T1000 (cell line): ENCODE results near the gene FBXW7.
"Not testable (repeated sequence)": the region's sequence is repeated elsewhere in the genome, so short reads cannot be mapped to it uniquely, and the experiment has no call there.

Source experiments
- DNase-seq: peaks from one replicate; lab custom pipeline; 2025; ENCODE audit warnings: mixed read lengths; lab: John Stamatoyannopoulos, UW

Gene FBXW7

DNA sequence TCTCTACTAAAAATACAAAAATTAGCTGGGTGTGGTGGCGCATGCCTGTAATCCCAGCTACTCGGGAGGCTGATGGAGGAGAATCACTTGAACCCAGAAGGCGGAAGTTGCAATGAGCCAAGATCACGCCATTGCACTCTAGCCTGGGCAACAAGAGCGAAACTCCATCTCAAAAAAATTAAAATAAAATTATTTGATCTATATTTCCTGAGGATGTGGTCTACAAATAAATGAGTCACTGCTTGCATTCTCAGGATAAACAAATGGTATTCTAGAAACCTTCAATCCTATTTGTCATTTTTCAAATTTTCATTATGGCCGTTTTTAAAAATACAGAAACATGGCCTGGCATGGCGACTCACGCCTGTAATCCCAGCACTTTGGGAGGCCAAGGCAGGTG lies 8.6 kb upstream of the FBXW7 start:
- not testable (repeated sequence) for DNase-seq

DNA sequence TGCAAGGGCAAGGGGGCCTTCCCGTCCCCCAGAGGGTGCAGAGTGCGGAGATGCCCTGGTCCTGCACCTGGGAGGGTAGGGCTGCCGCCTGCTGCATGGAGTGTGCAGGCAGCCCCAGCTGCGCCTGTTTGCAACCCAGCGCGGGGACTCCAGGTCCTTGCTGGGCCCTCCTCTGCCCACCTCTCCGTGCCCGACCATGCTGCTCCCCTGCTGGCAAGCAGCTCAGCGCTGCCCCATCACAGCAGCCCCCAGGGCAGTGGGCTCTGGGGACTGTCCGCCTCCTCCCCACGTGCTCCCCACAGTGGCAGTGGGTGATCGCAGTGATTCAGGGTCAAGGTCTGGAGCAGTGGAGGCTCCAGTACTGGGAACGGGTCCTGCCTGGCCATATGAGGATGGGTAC lies 5.0 kb upstream of the FBXW7 start:
- DNase-seq: no peak

DNA sequence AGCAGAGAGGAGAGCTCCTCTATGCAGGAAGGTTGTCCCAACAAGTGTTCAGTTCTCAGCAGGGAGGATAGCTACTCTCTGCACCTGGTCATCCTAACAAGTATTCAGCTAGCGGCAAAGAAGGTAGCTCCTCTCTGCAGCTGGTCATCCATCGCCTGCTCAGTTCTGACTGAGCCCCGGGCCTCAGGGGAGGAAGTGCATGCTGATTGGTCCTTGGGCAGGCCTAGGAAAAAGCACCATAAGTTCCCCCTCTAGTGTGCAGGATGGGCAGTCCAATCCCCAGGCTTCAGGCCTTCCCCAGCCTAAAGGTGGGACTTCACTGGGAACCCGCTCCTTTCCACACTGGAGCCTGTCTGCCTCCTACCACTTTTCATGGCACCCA lies 4.4 kb upstream of the FBXW7 start:
- no peak for DNase-seq

DNA sequence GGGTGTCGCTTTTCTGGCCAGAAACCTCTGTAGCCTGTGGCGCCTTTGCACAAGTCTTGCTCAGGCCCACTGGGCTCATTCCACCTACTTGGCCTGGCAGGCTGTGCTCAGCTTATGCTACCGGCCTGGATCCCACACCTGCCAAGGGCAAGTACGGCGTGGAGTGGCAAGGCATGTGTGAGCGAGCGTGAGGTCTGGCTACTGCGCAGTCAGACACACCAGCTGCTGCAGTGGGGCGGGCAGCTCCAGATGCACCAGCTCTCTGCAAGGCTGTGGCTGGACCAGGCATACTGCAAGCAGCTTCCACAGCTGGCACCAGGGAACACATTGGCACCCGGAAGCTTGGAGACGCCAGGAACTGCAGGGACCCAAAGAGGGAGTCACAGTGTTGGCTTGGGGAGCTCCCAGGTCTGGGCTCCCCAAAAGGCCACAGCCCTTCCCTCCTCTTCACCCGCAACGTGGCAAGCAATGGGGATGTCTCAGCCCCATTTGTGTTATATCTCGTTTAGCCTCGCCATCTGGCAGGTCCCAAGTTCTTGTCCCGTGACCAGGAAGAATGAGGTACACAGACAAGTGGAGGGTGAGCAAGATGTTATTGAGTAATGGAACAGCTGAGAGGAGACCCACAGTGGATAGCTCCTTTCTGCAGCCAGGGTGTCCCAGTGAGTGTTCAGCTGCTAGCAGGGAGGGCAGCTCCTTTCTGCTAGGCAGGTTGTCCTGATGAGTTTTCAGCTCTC lies 3.8 kb upstream of the FBXW7 start:
- DNase-seq: no peak

DNA sequence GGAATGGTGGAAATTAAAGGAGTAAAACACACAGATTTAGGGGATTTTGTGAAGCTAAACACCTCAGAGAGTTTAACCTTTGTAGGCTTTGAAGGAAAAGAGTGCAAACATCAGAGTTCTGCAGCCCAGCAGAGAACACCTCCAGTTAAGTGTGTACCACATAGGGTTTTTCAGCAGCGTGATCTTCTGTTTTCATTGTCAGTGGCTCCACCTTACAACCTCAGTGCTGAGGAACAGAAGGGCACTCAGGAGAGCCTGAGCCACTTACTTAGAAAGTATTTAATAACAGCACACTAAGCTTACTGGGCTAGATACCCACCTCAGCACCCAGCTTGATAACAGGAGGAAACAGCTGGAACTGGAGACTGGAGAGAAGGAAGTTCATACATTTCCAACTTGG lies 2.0 kb upstream of the FBXW7 start:
- DNase-seq: no peak

DNA sequence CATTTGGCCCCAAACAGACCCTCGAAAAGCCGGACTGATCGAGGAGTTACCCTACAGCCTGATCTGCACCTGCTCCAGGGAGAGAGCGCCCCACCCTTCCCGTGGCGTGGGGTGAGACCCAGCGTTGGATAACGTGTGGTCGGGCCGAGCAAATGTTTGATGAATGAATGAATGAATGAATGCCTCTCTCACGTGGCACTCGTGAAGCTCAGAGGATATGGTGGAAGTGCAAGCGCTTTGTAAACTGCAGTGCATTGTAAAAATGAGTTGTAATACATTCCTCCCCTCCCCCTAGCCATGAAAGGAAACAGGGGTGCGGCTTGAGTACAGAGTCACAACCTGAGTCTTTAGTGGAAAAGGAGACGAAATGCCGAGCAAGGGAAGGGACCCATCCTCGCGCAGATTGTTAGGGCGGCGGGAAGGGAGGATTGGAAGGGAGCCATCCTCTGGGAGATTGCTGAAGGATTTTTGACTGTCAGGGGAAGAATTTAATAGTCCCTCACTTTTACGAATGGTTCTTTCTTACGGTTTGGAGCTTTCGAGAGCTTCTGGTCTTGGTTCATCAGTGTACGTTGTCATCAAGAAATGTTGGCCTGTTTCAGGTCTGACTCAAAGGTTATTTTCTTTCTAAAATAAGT lies 772 bp upstream of the FBXW7 start:
- no peak for DNase-seq

DNA sequence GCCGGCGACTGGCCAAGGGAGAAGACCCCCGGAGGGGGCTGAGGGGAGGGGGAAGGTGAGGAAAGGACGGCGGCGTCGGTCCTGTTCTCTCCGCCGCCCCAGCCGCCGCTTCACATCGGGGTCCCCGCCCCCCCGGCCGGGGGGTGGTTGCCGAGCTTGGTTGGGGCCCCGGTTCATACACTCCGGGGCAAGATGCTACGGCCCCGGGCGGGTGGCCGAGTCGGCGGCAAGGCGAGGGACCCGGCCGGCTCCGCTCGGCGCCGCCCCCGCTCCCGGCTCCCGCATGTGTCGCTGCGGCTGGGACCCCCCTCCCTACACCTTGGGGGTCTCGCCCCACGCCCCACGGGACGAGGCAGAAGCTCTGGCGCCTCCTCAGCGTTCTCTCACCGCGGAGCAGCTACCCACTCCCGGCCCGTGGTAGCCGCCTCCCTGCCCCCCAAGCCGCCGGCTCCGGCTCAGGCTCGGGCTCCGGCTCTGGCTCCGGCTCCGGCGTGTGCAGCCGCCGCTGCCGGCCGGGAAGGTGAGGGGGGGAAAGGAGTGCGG lies 461 bp downstream of the FBXW7 start:
- no peak for DNase-seq

DNA sequence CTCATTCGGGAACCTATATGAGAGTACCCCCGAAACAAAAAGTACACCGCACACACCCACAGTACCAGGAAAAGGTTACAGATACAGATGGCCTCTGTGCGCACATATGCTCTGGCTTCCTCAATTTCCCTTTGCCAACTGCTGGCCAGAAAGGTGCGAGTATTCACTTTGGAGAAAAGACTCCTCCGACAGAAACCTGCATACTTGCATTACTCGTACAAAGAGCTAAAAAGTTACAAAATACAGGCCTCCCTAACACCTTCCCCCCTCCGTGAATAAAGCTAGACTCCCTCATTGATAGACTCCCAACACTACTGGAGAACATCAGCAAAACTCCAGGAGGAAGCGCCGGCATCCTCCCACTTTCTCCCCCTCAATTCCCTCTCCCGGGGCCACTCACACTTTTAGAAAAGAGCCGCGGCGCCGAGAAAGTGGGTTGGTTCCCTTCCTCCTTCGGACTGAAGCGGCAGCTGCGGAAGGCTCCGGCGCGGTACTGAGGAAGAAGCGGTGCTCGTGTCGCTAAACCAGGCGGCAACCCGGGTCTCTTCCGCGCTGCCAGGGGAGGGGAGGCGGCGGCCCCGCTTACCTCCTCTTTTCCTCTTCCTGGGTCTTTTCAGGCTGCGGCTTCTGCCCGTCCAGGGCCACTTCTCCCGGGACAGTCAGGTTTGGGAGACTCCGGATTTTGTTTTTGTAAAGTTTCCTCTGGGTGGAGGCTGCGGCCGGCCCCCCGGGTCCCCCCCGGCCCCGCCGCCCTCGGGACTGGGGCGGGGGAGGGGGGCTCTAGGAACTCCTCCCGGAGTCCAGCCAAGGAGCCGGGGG lies 1.1 kb downstream of the FBXW7 start:
- DNase-seq: no peak

DNA sequence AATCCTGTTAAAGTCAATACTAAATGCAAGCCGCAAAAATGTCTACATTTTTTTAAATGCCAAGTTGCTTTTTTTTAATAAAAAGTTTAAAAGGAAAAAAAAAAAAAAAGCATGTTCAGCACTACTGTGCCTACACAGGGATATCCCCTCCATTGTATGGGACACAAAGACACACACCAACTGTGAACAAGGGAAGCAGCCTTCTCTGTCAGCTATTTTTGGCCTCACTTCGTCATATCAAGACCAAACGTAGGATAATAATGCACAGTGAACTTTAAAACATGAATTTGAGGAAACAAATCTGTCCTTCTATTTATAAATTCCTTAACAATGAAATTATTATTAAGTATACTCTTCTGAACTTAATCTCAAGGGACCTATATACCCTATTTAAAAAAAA lies 4.4 kb downstream of the FBXW7 start:
- no peak for DNase-seq

DNA sequence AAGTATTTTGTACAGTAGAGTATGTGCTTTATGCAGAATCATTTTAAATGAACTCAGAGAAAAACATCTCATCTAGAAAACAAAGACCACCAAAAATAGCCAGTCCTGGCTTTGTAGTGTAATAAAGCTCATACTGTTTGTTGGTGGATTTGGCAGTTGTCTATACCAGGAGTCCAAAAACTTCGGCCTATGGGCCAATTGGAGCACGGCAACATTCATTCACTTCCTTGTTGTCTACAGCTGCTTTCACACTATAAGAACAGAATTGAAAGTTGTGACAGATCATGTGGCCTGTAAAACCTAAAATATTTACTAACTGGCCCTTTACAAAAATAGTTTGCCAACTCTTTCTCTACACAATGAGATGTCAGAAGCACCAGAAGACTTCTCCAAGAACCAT lies 5.3 kb downstream of the FBXW7 start:
- no peak for DNase-seq

DNA sequence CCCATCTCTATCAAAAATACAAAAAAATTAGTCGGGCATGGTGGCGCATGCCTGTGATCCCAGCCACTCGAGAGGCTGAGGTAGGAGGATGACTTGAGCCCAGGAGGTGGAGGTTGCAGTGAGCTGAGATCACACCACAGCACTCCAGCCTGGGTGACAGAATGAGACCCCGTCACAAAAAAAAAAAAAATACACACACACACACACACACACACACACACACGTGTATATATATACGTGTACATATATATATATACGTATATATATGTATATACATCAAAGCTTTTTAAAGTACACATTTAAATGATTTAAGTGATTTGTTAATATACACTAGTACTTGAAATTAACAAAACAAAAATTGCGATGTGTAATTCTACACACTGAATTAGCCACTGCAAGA lies 6.0 kb downstream of the FBXW7 start:
- DNase-seq: no peak

DNA sequence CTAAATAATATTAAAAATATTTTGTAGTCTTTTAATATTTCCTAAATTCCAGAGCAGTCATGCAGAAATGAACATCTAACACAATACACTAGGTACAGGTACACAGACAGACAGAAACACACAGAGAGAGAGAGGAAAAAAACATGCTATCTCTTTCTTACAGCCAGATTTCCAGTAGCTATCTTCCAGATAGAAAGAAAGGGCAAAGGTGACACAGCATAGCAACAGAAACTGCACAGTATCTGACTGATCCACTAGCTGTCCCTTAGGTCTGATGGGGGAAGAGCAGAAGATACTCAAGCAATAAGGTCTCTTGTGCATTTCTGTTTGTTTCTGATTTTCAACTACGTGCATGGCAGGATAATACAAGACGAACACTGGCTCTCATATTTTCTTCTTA lies 7.8 kb downstream of the FBXW7 start:
- DNase-seq: no peak

DNA sequence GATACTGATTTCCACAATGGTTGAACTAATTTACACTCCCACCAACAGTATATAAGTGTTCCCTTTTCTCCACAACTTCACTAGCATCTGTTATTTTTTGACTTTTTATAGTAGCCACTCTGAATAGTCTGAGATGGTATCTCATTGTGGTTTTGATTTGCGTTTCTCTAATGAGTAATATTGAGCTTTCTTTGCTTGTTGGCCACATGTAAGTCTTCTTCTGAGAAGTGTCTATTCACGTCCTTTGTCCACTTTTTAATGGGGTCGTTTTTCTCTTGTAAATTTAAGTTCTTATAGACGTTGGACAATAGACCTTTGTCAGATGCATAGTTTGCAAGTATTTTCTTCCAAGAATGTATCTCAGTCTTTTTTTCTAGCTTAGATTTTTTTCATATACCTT lies 10.0 kb downstream of the FBXW7 start:
- DNase-seq: no peak

DNA sequence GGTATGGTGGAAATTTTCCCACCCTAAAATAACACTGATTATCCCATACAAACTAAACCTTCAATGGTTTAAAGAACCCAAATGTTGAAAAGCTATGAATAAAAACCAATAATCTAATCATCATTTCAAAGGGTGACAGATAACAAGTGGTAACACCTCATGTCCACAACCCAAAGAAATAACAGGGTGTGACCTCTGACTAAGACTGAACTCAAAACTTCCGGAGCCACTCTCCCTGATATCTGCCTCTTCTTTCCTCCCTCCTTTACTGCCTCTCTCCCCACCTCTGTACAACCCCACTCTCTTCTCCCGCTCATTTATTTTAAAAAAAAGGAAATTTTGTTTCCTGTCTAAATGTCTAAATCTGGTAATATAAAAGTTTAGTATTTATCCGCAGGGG lies 11.5 kb downstream of the FBXW7 start:
- DNase-seq: no peak

DNA sequence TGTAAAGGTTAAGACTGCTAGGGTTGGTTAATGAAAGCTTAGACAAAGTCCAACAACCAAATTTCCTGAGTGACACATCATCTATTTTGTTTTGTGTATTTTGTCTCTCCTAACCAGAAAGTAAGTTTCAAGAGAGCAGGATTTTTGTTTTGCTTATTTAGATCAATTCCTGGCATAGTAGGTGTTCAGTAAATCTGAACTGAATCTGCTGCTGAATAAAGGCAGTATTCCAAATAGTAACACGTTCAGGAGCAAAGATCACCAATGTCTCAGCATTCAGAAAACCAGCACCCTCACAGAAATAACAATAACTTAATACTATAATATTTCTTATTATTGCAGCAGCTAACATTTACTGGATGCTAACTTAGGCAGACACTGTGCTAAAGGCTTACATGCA lies 12.2 kb downstream of the FBXW7 start:
- no peak for DNase-seq

DNA sequence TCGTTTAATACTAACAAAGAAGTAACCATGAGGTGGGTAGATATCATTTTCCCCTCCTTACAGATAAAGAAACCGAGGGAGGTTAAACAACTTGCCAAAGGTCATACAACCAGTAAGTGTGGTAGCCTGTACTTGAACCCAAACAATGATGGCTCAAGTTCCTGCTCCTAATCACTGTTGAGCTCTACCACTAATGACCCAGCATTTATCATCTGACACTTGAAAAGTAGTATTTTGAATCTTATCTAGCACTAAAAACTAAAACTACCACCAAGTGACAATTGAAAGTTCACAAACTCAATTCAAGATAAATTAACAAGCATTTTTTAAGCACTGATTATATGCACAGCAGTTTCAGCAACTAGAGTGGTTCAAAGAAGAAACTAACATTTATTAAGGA lies 13.1 kb downstream of the FBXW7 start:
- DNase-seq: no peak

DNA sequence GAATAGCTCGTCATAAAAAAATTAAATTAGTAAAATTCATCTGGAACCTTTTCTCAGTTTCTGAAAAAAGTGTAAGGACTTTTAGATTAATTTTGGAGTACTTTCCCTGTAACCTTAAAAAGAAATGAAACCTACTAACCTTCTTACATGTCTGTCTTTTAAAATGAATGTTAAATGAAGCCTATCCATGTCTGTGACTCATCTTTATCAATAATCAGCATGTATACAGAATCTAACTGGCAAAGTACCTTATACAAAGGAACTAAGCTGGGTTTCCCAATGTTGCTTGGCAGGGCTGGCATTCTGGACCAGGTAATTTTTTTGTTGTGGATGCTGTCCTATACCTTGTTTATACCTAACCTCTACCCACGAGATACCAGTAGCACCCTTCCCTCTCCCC lies 13.6 kb downstream of the FBXW7 start:
- no peak for DNase-seq

DNA sequence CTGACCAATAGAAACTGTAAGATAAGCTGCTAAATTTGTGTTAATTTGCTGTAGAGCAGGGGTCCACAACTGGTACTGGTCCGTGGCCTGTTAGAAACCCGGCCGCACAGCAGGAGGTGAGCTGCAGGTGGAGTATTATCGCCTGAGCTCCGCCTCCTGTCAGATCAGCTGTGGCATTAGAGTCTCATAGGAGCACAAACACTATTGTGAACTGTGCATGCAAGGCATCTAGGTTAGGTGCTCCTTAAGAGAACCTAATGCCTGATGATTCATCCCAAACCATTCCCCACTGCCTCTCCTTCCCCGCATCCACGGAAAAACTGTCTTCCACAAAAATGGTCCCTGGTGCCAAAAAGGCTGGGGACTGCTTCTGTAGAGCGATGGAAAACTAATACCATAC lies 19.7 kb downstream of the FBXW7 start:
- no peak for DNase-seq

DNA sequence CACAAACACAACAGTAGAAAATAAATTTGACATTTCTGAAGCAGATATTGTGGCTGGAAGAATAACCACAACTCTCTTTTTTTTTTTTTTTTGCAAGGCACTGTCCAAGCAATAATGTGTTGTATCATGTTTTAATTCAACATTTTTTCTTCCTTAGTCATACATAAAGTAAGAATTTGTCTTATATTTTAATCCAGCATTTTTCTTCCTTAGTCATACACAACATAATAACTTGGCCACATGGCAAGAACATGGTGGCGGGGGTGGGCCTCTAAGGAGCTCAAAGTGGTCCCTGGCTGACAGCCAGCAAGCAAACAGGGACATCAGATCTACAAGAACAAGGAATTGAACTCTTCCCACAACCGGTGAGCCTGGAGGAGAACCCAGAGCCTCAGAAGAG lies 20.2 kb downstream of the FBXW7 start:
- DNase-seq: no peak

DNA sequence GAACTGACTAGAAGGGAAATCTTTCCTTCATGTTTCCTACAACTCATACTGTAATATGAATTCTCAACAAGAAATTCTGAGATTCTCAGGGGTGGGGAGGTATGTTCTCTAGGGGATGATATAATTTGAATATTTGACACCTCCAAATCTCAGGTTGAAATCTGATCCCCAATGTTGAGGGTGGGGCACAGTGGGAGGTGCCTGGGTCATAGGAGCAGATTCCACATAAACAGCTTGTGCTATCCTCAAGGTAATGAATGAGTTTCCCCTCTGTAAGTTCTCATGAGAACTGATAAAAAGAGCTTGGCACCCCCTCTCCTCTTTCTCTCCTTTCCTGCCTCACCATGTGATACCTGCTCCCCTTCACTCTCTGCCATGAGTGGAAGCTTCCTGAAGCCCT lies 21.5 kb downstream of the FBXW7 start:
- no peak for DNase-seq

DNA sequence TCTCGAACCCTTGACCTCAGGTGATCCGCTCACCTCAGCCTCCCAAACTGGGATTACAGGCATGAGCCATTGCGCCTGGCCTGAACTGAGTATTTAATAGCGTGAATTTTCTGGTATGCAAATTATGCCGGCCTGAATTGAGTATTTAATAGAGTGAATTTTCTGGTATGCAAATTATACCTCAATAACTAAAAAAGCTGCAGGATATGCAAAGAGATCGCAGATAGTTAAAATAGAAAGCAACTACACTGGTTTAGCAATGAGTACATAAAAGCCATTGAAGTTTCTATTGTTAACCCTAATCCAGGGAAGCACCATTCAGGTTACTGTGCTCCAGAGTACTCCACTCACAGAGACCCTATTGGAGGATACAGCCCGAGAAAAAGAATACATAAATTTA lies 22.8 kb downstream of the FBXW7 start:
- no peak for DNase-seq

DNA sequence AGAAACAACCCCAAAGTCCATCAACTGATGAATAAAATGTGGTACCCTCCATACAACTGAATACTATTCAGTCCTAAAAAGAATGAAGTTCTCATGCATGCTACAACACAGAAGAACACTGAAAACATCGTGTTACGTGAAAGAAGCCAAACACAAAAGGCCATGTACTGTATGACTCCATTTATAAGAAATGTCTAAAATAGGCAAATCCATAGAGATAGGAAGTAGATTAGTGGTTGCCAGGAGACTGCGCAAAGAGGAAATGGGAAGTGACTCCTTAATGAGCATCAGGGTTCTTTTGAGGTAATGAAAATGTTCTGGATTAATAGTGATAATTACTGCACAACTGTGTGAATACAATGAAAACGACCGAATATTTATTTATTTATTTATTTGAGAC lies 23.4 kb downstream of the FBXW7 start:
- DNase-seq: no peak
